Sigmoid colon (tissue), 4 donors: ENCODE measurements around the gene FAM53A.

Experiments
- CTCF ChIP-seq, 4 experiments: fragments of 450-650 bp in 3 of 4; fragments of 200-600 bp in 1 of 4; IDR thresholded peaks; one replicate each; pipeline ENCODE4 v1.5.1; 2016 to 2019; ENCODE audit warnings: antibody characterized with exemption in 4 of 4, mild to moderate bottlenecking in 3 of 4, moderate library complexity in 2 of 4
- EP300 ChIP-seq, 4 donors: sonication (generic); formaldehyde crosslinking; IDR thresholded peaks; one replicate each; pipeline ENCODE4 v1.6.1; 2017; ENCODE audit warnings: antibody characterized with exemption in 4 of 4
- POLR2A ChIP-seq, 2 donors: fragments of 450-650 bp; IDR thresholded peaks; one replicate each; pipeline ENCODE4 v1.6.1; 2016; ENCODE audit warnings: antibody characterized with exemption in 2 of 2, mild to moderate bottlenecking in 2 of 2, moderate library complexity in 2 of 2
- POLR2AphosphoS5 ChIP-seq, 4 donors: sonication (generic); formaldehyde crosslinking; IDR thresholded peaks; one replicate each; pipeline ENCODE4 v1.6.1; 2017; ENCODE audit warnings: antibody characterized with exemption in 4 of 4

DNA sequence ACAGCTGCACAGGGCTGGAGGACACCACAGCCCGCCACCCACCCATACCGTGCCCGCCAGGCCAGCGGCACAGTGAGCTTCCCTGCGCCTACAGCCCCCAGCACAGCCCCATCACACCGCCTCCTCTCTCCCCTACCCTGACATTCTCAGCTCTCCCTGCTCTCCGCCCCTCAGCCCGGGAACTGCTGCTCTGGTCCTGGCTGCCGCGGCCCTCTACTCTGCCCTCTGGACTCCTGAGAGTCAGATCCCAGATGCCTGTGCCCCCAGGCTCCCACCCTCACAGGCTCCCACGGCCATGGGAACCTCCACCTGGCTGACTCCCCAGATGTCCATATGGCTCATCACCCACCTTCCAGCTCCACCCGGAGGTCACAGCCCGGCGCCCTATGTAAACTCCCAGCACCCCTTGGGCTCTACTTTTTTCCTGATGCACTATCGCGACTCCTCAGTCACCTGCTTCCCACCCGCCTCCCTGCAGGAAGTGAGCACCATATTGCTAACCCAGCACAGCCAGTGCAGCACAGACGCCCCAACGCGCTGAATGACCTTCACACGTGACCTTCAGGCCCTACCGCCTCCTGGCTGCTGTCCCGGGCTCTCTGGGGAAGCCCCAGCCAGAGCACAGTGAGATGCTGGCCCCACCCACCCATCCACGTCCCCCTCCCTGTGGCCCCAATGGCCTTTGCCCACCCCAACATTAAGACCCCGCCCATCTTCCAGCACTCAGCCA lies 23.0 kb downstream of the FAM53A start:
- TF ChIP-seq POLR2AphosphoS5 (IDR thresholded peaks at IDR 0.05), result no peak
- TF ChIP-seq CTCF (IDR thresholded peaks at IDR 0.05), result no peak
- TF ChIP-seq POLR2A (IDR thresholded peaks at IDR 0.05), result no peak
- no peak for TF ChIP-seq EP300 (IDR thresholded peaks at IDR 0.05)
